CD4-positive, alpha-beta T cell treated with Interleukin-4 for 4 hours (primary cell): ENCODE data around the gene HBS1L.

Source experiments
- DNase-seq: peaks from one replicate; pipeline ENCODE4 v3.0.0-alpha.2; 2020

Gene HBS1L

DNA sequence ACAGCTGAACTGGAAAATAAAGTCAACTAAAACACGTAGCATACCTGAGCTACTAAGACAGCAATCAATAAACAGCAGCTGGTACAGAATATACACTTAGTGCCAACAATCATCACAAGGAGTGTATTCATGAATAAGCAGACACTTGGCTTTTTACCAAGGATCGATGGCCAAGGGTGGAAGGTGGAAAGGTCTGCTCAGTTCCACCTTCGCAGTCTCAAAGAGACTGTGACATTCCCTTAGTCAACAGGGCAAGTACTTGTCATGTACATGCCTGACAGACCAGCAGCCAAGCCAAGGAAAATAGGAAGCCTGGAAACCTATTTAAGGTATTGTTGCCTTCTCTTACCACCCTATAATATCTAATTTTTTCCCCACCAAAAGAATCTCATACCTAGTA is 21.4 kb downstream of the HBS1L start:
- no peak for DNase-seq

DNA sequence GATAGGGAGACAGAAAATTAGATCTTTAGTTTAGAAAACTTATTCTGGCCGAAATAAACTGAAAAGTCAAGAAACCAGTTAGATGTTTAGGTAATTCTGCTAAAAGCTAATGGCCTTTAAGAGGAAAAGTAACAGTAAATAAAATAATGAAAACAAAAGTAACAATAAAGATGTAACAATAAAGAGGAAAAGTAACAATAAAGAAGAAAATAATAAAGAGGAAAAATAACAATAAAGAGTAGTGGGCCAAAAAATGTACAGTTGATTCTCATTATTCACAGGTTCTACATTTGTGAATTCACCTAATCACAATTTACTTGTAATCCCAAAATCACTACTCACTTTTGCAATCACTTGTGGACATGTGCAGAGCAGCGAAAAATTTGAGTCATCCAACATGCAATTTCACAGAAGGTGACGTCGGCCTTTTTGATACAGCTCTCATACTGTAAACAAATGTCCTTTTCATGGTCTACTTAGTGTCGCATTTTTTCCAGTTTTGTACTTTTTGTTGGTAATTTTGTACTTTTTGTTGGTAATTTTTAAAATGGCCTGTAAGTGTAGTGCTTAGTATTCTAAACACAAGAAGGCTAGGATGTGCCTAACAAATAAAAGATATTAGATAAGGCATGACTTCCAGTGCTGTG is 24.0 kb downstream of the HBS1L start:
- DNase-seq = no peak

DNA sequence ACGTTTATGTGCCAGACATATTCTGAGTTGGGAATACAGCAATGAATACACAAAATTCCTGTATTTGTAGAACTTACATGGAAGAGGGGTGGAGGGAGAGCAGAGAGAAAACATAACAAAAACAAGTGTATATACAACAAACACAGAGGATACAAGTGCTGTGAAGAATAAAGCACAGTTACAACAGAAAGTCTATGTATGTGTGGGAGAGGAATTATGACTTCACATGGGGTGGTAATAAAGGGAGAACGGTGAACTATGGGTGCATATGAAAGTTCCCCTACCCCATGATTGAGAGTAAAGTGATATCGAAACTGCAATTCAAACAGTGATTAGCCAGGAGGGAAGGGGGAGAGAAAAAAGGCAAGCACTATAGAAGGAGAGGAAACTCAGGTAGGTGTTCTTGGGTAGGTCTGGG is 24.6 kb downstream of the HBS1L start:
- DNase-seq = peak; percentile 49

DNA sequence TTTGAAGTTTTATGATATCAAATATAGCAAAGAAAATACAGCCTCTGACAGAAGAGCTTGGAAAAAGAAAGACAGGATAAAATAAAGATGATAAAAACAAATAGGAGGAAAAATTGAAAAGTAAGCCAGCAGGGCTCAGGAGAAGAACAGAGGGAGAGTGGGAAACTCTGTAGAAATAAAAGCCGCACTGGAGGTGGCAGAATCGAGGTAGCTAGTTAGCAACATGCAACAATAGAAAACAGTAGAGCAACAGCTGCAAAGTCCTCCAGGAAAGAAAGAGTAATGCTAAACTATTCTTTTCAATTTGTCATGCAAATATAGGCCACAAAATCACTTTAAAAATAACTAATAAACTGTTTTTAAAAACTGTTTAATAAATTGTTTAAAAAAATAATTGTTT is 28.8 kb downstream of the HBS1L start:
- DNase-seq = no peak

DNA sequence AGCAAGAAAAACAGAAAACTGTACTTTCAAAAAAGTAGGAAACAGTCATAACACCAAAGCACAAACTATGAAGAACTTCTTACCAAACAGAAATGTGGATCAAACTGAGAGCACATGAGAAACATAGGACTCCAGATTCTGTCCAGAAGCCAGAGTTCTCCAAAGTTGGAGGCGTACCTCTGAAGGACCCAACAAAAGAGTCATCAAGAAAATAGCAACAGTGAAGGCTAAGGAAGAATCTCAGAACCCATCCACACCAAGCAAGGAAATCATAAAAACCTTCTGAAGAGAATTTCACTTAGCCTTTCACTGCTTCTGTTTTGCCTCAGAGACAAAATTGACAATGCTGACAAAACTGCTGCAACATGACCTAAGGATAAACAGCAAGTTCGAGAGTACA is 29.4 kb downstream of the HBS1L start:
- DNase-seq = no peak

DNA sequence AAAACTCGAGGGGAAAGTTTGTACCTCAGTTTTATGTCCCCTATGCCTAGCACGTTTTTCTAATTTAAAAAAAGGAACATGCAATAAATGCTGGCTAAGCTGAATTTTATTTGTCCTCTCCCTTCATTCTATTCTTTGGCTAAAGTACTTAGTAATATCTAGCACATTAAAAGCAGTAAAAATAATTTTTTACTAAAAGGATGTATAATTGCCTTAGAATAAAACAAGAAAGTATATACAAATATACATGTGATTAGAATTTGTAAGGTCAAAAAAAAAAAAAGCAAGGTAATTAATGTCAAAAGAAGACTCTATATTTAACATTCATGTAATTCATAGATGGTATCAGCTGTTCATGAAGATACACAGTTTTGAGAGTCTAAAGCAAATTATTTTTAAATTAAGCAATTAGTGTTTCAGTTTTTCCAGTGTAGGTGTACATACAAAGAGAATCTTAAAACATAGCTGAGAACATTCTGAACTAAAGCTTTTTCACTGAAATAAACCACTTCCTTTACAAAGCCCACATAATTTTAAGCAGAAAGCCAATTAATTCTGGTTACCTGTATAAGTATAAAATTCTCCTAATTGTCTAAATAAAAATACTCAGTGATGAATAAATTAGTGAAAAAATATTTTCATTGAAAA is 32.4 kb downstream of the HBS1L start:
- DNase-seq = peak; percentile 11

DNA sequence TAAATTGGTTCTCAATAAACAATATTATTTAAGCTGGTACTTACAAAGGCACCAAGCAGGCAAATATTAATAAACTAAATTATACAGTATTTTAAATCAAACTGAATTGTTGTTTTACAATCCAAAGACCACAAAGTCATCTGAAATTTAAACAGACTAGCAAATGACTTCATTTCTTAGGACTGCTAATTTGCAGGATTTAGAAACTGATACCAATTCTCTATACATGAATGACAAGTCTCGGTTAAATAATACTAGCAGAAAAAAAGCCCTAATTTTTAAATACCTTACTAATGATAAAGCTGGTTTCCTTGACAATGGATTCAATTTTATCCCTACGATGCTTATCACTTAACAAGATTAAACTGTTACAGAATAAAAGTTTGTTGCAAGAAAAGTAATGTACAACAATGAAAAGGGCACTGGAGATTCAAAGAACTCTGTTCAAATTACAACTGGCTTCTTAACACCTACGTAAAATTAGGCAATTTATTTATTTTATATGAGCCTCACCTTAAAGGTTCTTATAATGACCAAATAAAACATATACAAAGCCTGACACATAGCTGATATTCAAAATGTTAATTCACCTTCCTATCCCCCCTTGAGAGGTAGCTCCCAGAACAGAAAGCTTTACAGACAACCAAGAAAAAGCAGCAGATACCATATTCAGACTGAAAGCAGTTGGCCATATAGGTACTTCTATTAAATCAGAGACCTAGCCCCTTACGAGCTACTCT is 33.1 kb downstream of the HBS1L start:
- DNase-seq = no peak

DNA sequence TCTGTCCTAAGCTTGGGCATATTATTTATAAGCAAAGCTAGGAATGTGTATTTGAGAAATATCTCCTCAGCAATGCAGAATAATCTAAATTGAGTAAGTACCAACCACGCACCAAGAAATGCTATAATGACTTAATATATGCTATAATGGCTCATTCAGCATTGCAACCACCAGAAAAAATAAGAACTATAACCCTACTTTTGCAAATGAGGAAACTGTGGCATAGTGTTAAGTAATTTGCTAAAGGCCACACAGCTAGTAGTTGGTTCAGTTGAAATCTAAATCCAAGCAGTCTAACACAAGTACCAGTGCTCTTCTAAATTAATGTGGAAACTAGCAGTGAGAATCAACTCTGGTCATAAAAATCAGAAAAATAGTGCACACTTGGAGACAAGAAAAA is 35.7 kb downstream of the HBS1L start:
- DNase-seq = no peak

DNA sequence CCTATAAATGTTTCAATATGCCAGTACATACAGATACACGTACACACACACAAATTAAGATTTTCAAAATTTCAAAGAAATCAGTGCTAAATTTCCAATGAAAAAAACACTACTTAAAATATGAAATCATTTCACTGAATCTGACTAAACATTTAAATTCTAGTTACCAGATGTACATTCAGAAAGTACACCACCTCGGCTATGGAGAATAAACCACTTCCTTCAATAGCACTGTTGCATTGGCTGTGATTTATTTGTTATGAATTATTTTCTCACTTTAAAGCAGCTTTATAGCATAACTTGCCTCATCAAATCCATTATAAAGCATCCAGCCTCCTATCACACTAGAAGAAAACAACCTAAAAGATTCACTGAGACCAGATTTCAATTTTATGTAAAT is 36.6 kb downstream of the HBS1L start:
- DNase-seq = no peak

DNA sequence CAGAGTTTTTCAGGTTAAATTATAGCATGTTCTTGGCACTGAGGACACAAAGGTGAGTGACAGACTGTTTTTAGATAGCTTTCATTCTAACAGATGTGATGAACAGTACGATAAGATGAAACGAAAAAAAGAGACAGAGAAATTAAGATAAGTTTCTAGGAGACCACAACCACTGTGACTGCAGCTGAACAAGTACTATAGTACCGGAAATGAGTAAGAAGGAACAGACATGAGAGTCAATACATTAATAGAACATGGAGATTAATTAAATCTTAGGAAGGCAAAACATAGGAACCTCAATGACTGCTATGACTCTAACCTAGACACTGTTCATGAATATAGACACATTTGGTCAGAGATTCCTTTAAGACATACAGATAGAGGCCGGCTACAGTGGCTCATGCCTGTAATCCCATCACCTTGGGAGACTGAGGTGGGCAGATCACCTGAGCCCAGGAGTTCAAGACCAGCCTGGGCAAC is 40.2 kb downstream of the HBS1L start:
- DNase-seq = peak; percentile 61

DNA sequence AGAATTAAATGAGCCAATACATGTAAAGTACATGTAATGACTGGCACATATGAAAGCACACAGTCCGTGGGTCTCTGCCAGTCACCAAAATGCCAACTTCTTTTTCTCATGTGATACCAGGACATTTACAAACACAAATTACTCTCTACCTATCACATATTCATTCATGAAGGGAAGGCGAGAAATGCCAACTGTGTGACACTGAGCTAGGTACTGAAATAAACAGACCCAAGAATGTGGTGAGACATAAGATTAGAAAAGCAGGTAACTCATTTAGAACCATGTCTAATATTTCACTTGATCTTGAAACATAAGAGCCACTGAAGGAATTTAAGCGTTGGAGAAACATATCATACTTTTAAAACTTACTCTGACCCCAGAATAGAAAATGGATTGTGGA is 41.4 kb downstream of the HBS1L start:
- DNase-seq = no peak

DNA sequence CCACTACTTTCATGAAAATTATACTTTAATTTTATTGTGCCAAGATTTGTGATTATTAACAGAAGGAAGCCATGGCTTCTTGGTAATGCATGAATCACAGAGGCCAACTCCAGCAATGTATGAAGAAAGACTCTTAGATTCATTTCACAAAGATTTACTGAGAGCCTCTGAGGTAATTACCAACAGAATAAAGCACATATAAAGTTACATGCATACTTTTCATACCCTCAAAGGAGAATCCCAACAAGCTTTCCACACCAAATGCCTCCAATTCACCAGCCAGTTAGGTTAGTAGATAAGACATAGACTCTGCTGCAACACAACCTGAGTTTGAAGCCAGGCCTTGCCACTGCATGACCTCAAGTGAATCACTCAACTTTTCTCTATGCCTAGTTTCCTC is 41.9 kb downstream of the HBS1L start:
- no peak for DNase-seq

DNA sequence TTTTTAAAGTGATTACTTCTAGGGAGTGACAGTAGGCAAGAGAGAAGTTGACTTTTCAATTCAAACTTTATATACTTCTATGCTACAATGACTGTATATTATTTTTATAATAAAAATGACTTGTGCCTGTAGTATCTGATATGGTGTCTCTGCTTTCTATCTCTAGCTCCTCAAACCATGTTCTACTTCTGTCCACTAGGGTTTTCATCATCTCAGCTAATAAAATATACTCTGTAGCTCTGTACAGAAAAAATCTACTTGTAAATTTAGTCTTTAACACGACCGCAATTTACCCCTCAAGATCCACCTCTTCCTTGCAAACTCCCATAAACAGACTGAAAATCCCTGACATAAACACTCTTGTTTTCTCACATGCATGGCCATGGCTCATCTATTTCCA is 42.3 kb downstream of the HBS1L start:
- DNase-seq = no peak

DNA sequence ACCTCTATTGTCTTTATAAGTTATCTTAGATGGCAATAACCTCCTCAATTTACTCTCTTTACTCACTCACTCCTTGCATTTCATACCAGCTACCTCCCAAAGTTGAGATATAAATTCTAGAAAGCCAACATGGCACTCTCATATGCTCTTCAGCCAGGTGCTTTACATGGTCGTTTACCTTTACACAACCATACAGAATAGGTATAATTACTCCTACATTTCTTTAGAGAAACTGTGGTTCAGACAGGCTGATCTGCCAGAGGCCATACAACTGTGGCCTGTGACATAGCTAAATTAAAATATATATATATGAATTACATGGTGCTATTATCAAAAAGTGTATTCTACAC is 45.7 kb downstream of the HBS1L start:
- DNase-seq = no peak

DNA sequence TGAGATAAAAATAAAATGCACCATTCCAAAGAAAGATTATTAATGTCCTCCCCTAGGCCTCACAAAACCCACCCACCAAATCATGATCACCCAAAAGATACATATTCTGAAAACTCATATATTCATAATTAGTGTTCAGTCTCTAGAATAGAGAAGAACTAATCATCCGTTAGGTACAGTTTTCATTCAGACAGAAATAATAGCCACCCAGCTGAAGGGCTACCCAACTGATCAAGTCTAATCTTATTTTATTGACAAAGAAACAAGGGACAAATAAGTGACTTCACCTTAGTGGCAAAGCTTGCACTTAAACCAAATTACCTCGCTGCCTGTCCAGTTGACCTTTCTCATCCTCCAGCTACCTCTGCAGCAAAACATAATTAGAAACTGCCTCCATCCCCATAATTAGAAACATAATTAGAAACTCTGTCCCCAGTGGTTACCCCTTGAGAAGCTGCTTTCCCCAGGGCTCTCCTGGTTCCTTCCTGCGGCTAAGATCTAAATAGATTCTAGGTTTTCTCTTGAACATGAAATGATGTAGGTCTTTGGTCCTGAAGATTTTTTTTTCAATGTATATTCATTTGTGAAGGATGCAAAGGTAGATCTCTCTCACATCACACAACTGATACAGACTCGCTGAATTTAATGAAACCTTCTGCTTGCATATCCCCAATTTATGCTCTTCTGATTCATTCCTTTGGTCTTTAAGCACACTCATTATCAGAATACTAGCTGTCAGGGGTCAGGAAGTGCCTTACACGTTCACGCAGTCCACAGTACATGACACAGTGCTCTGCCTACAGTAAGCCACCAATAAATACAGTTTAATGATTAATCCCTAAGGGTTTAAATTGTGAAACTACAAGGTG is 46.3 kb downstream of the HBS1L start:
- DNase-seq = no peak

DNA sequence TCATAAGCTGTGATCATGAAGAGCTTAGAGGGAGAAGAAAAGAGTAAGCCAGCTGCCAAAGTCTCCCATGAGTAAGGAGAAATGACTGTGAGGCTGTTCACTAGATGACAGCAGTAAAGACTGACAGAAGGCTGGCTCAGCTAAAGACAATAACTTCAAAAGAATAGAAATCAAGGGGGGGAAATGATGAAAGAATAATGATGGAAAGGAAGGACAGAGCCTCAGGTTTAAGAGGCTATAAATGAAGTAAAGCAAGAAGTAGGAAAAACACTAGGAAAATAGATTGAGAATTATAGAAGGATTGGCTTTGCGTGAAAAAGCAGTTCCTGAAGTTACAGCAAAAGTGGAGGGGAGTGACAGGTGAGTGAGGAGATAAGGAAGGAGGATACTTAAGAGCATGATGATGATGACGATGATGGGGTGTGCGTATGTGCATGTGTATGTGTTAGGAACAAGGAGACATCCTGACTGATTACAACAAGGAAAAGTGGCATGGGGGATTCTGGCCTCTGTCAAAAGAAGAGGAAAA is 48.2 kb downstream of the HBS1L start:
- no peak for DNase-seq

DNA sequence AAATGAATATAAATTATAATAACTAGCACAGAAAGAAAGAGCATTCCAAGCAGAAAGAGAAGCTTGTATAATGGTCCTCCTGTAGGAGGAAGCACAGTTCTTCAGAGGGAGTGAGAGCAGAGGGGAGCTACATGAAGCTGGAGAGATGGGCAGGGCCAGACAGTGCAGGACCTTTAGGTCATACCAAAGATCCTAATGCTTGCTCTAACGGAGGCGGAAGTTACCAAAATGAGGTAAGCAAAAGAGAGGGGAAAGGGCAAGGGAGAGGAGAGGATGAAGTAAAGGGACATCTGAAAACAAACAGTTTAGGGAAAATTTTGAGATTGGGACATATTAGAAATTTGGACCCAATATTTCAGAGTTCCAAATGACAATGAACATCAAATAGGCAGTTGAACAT is 50.2 kb downstream of the HBS1L start:
- DNase-seq = no peak

DNA sequence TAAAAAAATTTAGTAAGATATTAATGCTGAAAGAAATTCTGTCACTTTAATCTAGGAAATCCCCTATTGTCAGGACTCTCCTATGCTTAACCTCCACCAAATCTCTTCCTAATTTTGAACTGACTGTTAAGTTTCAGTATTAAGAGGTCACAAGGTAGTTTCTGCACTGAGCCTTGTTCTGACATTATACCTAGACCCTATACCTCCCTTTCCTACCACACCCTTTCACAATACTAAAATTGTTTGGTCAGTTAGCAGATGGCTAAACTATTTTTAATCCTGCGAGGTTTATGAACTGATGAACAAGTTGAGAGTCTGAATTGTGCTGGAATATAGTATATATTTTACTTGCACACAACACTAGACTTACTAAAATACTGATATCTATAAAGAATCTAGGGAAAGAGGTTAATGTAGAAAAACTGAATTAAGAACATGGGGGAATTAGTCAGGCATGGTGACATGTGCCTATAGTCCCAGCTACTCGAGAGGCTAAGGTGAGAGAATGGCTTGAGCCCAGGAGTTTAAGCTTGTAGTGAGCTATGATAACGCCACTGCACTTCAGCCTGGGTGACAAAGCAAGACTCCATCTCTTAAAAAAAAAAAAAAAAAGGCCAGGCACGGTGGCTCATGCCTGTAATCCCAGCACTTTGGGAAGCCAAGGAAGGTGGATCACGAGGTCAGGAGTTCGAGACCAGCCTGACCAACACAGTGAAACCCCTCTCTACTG is 51.5 kb downstream of the HBS1L start:
- no peak for DNase-seq

DNA sequence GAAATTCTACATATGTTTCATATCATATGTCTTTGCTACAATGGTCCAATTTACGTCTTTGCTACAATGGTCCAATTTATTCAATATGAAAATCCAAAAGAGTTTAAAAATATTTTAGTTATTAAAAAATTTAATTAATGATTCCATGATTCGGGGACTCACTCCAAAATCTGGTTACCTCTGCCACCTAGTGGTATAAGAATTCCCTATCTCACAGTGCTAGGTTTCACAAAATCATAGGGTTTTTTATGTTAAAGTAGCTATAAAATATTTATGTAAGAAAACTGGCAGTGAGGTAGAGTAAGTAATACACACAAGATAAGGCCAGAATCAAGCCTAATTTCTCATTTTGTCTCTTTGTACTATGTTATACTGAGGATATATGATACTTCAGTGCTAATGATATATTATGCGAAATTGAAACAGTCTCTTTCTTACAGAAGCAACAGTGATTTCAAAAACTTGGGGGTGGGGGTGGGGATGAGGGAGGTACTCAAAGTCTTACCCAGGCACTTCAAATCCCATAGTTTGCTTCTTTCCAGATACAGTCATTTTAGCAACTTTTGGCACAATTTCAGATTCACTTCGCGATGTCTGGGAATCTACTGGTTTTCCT is 52.3 kb downstream of the HBS1L start:
- DNase-seq = peak; percentile 43

DNA sequence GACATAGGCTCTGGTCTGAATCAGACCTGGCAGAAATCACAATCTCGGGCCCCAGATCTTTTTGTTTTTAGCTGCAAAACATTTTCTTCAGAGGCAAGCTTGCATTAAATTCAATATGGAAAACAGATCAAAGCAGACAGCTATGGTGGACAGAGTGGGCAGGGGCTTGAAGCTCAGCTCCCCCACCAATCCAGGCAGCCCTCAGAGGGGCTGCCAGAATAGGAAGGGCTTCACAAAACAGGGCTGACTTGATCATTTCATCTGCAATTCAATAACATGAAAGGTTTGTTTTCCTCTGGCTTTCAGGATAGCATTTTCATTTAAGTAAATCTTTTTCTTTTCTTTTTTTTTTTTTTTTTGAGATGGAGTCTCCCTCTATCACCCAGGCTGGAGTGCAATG is 55.5 kb downstream of the HBS1L start:
- DNase-seq = no peak

DNA sequence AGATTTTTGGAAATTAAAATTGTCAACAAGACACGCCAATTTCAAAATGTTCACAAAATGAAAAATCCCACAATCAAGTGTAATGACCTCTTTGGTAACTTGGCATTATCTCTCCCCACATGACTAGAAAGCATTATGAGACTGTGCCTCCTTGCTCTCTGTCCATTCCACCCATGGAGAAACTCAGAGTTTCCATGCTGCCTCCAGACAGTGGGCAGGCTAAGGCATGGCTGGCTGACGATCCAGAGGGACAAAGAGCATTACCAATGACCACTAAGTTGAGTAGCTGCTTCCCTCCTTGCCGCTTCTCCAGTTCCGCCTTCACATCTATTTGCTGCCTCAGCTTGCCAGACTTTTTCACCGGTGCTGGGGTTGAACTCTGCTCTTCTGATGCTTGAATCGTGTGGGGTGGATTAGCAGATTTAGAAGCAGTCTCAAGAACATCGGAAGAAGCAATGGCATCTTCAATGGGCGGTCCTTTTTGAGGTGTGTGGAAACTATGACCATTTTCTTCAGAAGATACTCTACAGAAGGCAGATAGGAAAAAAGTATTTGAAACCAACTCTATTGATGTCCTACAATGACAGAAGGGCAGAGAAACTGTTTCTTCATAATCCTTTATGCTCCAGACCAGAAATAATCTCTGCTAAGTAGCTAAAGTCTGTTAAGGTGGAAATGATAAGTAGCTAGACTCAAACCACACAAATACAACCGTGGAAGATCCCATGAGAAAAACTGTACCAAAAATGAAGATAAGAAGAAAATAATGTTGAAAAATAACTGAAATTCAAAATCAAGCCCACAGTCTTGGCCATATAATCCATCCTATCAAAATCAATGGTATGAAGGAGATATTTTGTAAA is 57.3 kb downstream of the HBS1L start:
- no peak for DNase-seq
